H1 (cell line): ENCODE measurements around the gene ST8SIA5. TPM values are rescaled to one million over a fixed set of nuclear protein-coding genes. Genes with fewer than 3 reads are reported as not detected.

Source experiments
- CTCF ChIA-PET: fragments of 300-600 bp; sonication (Branson Sonifier 250); formaldehyde crosslinking; loops from one replicate; lab custom pipeline; 2021; ENCODE audit not compliant: partially characterized antibody; lab: Charles Lee
- POLR2A ChIA-PET: fragments of 300-600 bp; sonication (Branson Sonifier 250); formaldehyde crosslinking; loops from one replicate; lab custom pipeline; 2021; ENCODE audit warnings: inconsistent platforms; ENCODE audit not compliant: partially characterized antibody; lab: Charles Lee
- DNase-seq, 2 experiments: peaks; one replicate each; pipeline versions ENCODE4 v3.0.0 to v3.0.0-alpha.2; 2010 to 2022; ENCODE audit warnings: low spot score in 2 of 2, low read depth in 1 of 2, mixed read lengths in 1 of 2
- FAIRE-seq: peaks from 2 replicates; lab custom pipeline; 2011; peaks lifted over from hg19 to GRCh38; lab: Jason Lieb, UNC
- H2AFZ ChIP-seq: 2 replicates; pipeline ENCODE4 v1.8.1; 2012; ENCODE audit warnings: low read length, inconsistent platforms
- H2AK5ac ChIP-seq: 2 replicates; pipeline ENCODE4 v1.6.1; 2013; ENCODE audit warnings: low read depth, low read length
- H2BK120ac ChIP-seq: replicated peaks from 2 replicates; pipeline ENCODE3; 2013; ENCODE audit warnings: low read depth, low read length, inconsistent platforms
- H2BK12ac ChIP-seq: 2 replicates; pipeline ENCODE4 v1.6.1; 2013; ENCODE audit warnings: low read depth, low read length
- H2BK15ac ChIP-seq: 2 replicates; pipeline ENCODE4 v1.6.1; 2013; ENCODE audit warnings: low read length
- H2BK20ac ChIP-seq: 2 replicates; pipeline ENCODE4 v1.6.1; 2013; ENCODE audit warnings: low read length
- H2BK5ac ChIP-seq: 2 replicates; pipeline ENCODE4 v1.6.1; 2013; ENCODE audit warnings: low read depth, low read length
- H3K14ac ChIP-seq: 2 replicates; pipeline ENCODE4 v1.6.1; 2013; ENCODE audit warnings: inconsistent platforms; ENCODE audit not compliant: insufficient read length
- H3K18ac ChIP-seq: 2 replicates; pipeline ENCODE4 v1.6.1; 2013; ENCODE audit warnings: low read length; ENCODE audit errors: extremely low read depth
- H3K23ac ChIP-seq: 2 replicates; pipeline ENCODE4 v1.6.1; 2013; ENCODE audit warnings: inconsistent platforms; ENCODE audit not compliant: insufficient read length
- H3K23me2 ChIP-seq: 2 replicates; pipeline ENCODE4 v1.6.1; 2013; ENCODE audit warnings: low read depth, low read length
- H3K27ac ChIP-seq: 2 replicates; pipeline ENCODE4 v1.6.1; 2011; ENCODE audit warnings: low read depth, low read length, inconsistent platforms
- H3K27me3 ChIP-seq, 4 experiments: replicated peaks in 1 of 4; 1 replicate in 1 of 4; 2 replicates in 3 of 4; pipeline versions ENCODE4 v1.6.1 to v1.8.1; 2011 to 2013; ENCODE audit warnings: low read length in 3 of 4, mild to moderate bottlenecking in 3 of 4, inconsistent platforms in 2 of 4, mixed read lengths in 2 of 4, moderate library complexity in 1 of 4; ENCODE audit not compliant: control insufficient read depth in 3 of 4, insufficient read depth in 3 of 4; ENCODE audit errors: extremely low read depth in 1 of 4
- H3K36me3 ChIP-seq, 4 experiments: 2 replicates each; pipeline versions ENCODE4 v1.6.1 to v1.8.1; 2011 to 2013; ENCODE audit warnings: mild to moderate bottlenecking in 4 of 4, low read length in 3 of 4, moderate library complexity in 2 of 4, control low read depth in 1 of 4, inconsistent platforms in 1 of 4; ENCODE audit not compliant: insufficient read depth in 4 of 4, control insufficient read depth in 2 of 4
- H3K4ac ChIP-seq: replicated peaks from 2 replicates; pipeline ENCODE3; 2013; ENCODE audit warnings: low read length, low read depth, mixed read lengths, inconsistent platforms; ENCODE audit not compliant: insufficient read length
- H3K4me1 ChIP-seq, 4 experiments: replicated peaks in 1 of 4; 1 replicate in 1 of 4; 2 replicates in 3 of 4; pipeline versions ENCODE4 v1.6.1 to v1.8.1; 2011 to 2013; ENCODE audit warnings: low read length in 3 of 4, inconsistent platforms in 2 of 4, mixed read lengths in 1 of 4; ENCODE audit not compliant: insufficient read depth in 4 of 4, control insufficient read depth in 3 of 4
- H3K4me2 ChIP-seq, 2 experiments: 2 replicates each; pipeline versions ENCODE4 v1.6.1 to v1.8.1; 2011 to 2013; ENCODE audit warnings: low read depth in 2 of 2, low read length in 2 of 2, control low read depth in 1 of 2, inconsistent platforms in 1 of 2, mild to moderate bottlenecking in 1 of 2; ENCODE audit not compliant: insufficient read depth in 1 of 2
- H3K4me3 ChIP-seq, 4 experiments: fragments of 200-600, 300-600 bp in 1 of 4; sonication (generic), shearing (Covaris generic), sonication (Bioruptor Twin) in 1 of 4; 2 replicates each; pipeline versions ENCODE4 v1.5.1 to v1.8.1; 2011 to 2016; ENCODE audit warnings: low read length in 4 of 4, low read depth in 3 of 4, control low read depth in 2 of 4, inconsistent platforms in 2 of 4, mild to moderate bottlenecking in 2 of 4, mixed read lengths in 1 of 4, moderate library complexity in 1 of 4; ENCODE audit not compliant: insufficient read depth in 2 of 4; ENCODE audit errors: extremely low read depth in 1 of 4
- H3K56ac ChIP-seq: replicated peaks from 2 replicates; pipeline ENCODE3; 2013; ENCODE audit warnings: low read depth, mild to moderate bottlenecking, mixed read lengths, low read length, inconsistent platforms; ENCODE audit not compliant: insufficient read length
- H3K79me1 ChIP-seq: 2 replicates; pipeline ENCODE4 v1.6.1; 2013; ENCODE audit warnings: low read depth, low read length, control low read depth
- H3K79me2 ChIP-seq, 2 experiments: 2 replicates each; pipeline versions ENCODE4 v1.6.1 to v1.8.1; 2012 to 2013; ENCODE audit warnings: low read length in 2 of 2, mild to moderate bottlenecking in 2 of 2, inconsistent platforms in 1 of 2; ENCODE audit not compliant: insufficient read depth in 2 of 2, control insufficient read depth in 1 of 2
- H3K9ac ChIP-seq, 4 experiments: replicated peaks in 1 of 4; 1 replicate in 1 of 4; 2 replicates in 3 of 4; pipeline versions ENCODE4 v1.6.1 to v1.8.1; 2011 to 2013; ENCODE audit warnings: low read depth in 3 of 4, low read length in 3 of 4, control low read depth in 2 of 4, mild to moderate bottlenecking in 2 of 4, moderate library complexity in 2 of 4, inconsistent platforms in 1 of 4; ENCODE audit errors: extremely low read depth in 1 of 4
- H3K9me3 ChIP-seq, 2 experiments: 2 replicates each; pipeline versions ENCODE4 v1.6.1 to v1.8.1; 2012 to 2013; ENCODE audit warnings: mild to moderate bottlenecking in 2 of 2, moderate library complexity in 2 of 2, control low read depth in 1 of 2, inconsistent platforms in 1 of 2, low read depth in 1 of 2, low read length in 1 of 2, mixed read lengths in 1 of 2; ENCODE audit not compliant: insufficient read depth in 2 of 2
- H4K20me1 ChIP-seq, 2 experiments: replicated peaks in 1 of 2; 2 replicates each; pipeline versions ENCODE3 to v1.8.1; 2011 to 2013; ENCODE audit warnings: inconsistent platforms in 2 of 2, low read length in 2 of 2, mild to moderate bottlenecking in 1 of 2; ENCODE audit not compliant: insufficient read depth in 2 of 2, control insufficient read depth in 1 of 2
- H4K5ac ChIP-seq: 2 replicates; pipeline ENCODE4 v1.6.1; 2013; ENCODE audit warnings: low read length, low read depth, mixed read lengths, inconsistent platforms; ENCODE audit not compliant: insufficient read length
- H4K8ac ChIP-seq: 2 replicates; pipeline ENCODE4 v1.8.0; 2013; ENCODE audit warnings: mild to moderate bottlenecking, moderate library complexity, low read length, inconsistent platforms; ENCODE audit not compliant: insufficient read depth; ENCODE audit errors: extremely low read depth
- H4K91ac ChIP-seq: replicated peaks from 2 replicates; pipeline ENCODE3; 2013; ENCODE audit warnings: low read length, mixed read lengths, inconsistent platforms; ENCODE audit not compliant: insufficient read length
- CREB1 ChIP-seq: IDR thresholded peaks from 2 replicates; pipeline ENCODE4 v1.6.1; 2012; ENCODE audit warnings: inconsistent platforms
- CTBP2 ChIP-seq: IDR thresholded peaks from 2 replicates; pipeline ENCODE4 v1.7.0; 2011; ENCODE audit warnings: borderline replicate concordance, mild to moderate bottlenecking, moderate library complexity, mixed read lengths, low read length; ENCODE audit not compliant: insufficient read depth, insufficient read length
- PHF8 ChIP-seq: fragments of 200-600 bp; sonication (generic); conservative IDR thresholded peaks from 2 replicates; pipeline ENCODE4 v1.7.1; 2012; ENCODE audit warnings: low read depth, mild to moderate bottlenecking, inconsistent platforms, low read length, moderate library complexity
- TAF7 ChIP-seq: optimal IDR thresholded peaks from 2 replicates; pipeline ENCODE3; 2011; ENCODE audit warnings: low read depth, mild to moderate bottlenecking, inconsistent platforms, low read length, moderate library complexity, borderline replicate concordance
- TEAD4 ChIP-seq: IDR thresholded peaks from 2 replicates; pipeline ENCODE4 v1.6.1; 2012; ENCODE audit warnings: low read depth, low read length, inconsistent platforms, mixed read lengths
- WGBS, 2 experiments: shearing (Covaris generic) in 1 of 2; methylation state at CpG; one replicate each; pipeline versions ENCODE4 v1.1.6 to v1.1.7; 2013 to 2015; ENCODE audit warnings: low lambda C conversion rate in 2 of 2, mixed read lengths in 2 of 2, inconsistent platforms in 1 of 2, low coverage in 1 of 2, missing lambda C conversion rate in 1 of 2; ENCODE audit not compliant: insufficient replicate concordance in 2 of 2, insufficient coverage in 1 of 2, insufficient read length in 1 of 2; ENCODE audit errors: extremely low coverage in 1 of 2, missing lambda C conversion rate in 1 of 2; 5-methylcytosine and 5-hydroxymethylcytosine counted together
- polyA plus RNA-seq, 7 experiments: library from polyadenylated mRNA; depleted of rRNA in 3 of 7; stranded (reverse) in 5 of 7; unstranded in 2 of 7; fragments of >200 nt in 5 of 7; fragments of 200-250 nt in 2 of 7; gene quantifications; 1 replicate in 5 of 7; 2 replicates in 1 of 7; 4 replicates in 1 of 7; pipeline versions ENCODE4 v1.2.1 to v1.2.3, GENCODE V29; 2011 to 2013; ENCODE audit warnings: missing spikeins in 2 of 7, mixed read lengths in 2 of 7
- total RNA-seq: library from RNA; stranded (reverse); fragmentation: NEBNext Ultra II Directional; extraction: Animal tissue kit (Norgen Biotek cat#: 25700); gene quantifications from 2 replicates; pipeline ENCODE4 v1.2.1, GENCODE V29; 2021
- TF ChIP-seq, protein P1 (sequence below): IDR thresholded peaks from 2 replicates; pipeline ENCODE4 v1.6.1; 2011; ENCODE audit warnings: low read length, improper control_type of control experiment

Gene ST8SIA5
- total and polyA plus RNA-seq, 2 of the 8 experiments (the other 6 are each of a cell fraction or from before 2014, with no cell fraction given), result 2.4 to 6.3 TPM

DNA sequence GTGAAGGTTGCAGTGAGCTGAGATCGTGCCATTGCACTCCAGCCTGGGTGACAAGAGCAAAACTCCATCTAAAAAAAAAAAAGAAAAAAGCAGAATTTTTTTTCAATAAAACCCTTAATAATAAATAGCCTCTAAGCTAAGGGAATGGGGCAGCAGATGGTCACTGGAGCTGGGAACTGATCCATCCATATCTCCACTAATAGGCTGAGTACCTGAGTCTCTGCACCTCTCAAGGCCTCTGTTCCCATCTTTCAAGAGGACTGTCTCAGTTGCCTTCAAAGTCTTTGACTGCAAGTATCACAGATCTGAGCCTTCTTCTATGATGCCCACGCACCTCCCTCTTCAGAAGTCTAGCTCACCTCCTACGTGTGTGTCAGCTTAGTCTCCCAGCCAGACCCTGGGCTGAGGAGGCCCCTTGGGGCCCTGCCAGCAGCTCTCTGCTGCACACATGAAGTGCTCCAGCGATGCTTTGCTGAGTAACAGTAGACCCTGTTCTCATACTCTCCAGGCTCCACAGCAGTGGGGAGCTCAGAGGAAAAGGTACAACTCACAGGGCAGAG is 32.9 kb downstream of the ST8SIA5 start:
- Histone ChIP-seq H2BK12ac (no peak overlapping the region), H4K20me1 (no peaks in the 10 kb centered on the region), H4K8ac (no peak overlapping the region), H3K9me3 (no peaks in the 10 kb centered on the region), H3K9ac (no peak overlapping the region), H3K4me1 (no peaks in the 10 kb centered on the region), H3K4me3 (no peak overlapping the region), H4K91ac (no peak overlapping the region), H3K27me3 (no peaks in the 10 kb centered on the region), H4K5ac (no peak overlapping the region), H3K27ac (no peak overlapping the region), H3K79me1 (no peaks in the 10 kb centered on the region), H3K4me2 (no peak overlapping the region), H2AFZ (no peak overlapping the region), H3K14ac (no peak overlapping the region), H3K36me3 (no peaks in the 10 kb centered on the region), H2BK20ac (no peak overlapping the region), H2AK5ac (no peak overlapping the region), H2BK120ac (no peak overlapping the region), H3K4ac (no peak overlapping the region), H2BK5ac (no peak overlapping the region), H3K56ac (no peak overlapping the region), H3K23me2 (no peaks in the 10 kb centered on the region), H3K79me2 (no peaks in the 10 kb centered on the region), H3K18ac (no peak overlapping the region), H2BK15ac (no peak overlapping the region), H3K23ac (no peak overlapping the region)
- no peak for DNase-seq
- WGBS, 2 experiments, result 91% methylated on average over 4 of the region's 4 CpGs; no CpG with 5 or more reads in 1 of the 2 experiments
- ChIA-PET POLR2A (no interaction called here), CTCF (interaction anchor here (0.7 to 2.0 kb wide), 2 partner anchors 8 to 12 kb away, joined by 5 to 10 read pairs; no protein-coding TSS in a partner anchor)
- no peak for FAIRE-seq
- TF ChIP-seq TEAD4, result no peak
- TF ChIP-seq CTBP2, result no peak
- no peak for TF ChIP-seq PHF8
- TF ChIP-seq TAF7, result no peak
- no peak for TF ChIP-seq CREB1
- TF ChIP-seq, protein P1, sequence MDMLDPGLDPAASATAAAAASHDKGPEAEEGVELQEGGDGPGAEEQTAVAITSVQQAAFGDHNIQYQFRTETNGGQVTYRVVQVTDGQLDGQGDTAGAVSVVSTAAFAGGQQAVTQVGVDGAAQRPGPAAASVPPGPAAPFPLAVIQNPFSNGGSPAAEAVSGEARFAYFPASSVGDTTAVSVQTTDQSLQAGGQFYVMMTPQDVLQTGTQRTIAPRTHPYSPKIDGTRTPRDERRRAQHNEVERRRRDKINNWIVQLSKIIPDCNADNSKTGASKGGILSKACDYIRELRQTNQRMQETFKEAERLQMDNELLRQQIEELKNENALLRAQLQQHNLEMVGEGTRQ, result no peak
